ENCODE measurements around the gene TMEM183A. TPM values are rescaled to one million over a fixed set of nuclear protein-coding genes. Genes with fewer than 3 reads are reported as not detected.

The TMEM183A gene
- total and polyA plus RNA-seq, 2 experiments from 2014 or later: 55.1 to 128 TPM

DNA sequence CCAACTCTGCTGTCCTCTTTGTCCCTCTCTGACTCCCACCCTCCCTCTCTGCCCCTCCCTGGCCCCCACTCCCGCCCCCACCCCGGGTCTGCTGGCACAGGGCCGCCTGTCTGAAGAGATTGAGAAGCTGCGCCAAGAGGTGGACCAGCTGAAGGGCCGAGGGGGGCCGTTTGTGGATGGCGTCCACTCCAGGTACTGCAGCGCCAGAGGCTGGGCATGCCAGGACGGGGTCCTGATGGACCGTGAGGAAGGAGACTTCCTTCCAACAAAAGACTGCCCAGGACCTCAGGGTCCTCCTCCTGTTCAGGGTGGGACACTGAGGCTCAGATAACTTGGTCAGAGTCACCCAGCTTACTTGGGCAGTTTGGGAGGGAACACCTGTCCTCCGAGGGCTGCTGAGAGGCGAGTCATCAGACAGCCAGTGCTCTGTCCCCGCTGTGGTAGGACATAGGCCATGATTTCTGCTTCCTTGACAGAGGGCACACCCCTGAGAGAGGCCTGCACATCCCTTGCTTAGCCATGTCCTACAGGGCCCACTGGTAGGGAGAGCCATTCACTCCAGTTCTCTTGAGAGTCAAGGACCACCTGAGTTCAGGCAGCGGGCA lies 42.5 kb downstream of the TMEM183A start:
- Histone ChIP-seq H3K27ac (ENCODE audit: low read depth) (no peak overlapping the region), H3K4me2 (no peak overlapping the region), H3F3A (replicated peaks; ENCODE audit: low read depth) (peaks cover 9% of the 10 kb centered on the region; the same call in 1 of the 2 replicates), H3K9me2 (ENCODE audit: insufficient read depth) (no peaks in the 10 kb centered on the region), H3K4me3 (no peak overlapping the region), H4K20me1 (replicated peaks; ENCODE audit: insufficient read depth) (no peaks in the 10 kb centered on the region), H2AFZ (no peak overlapping the region), H3K4me1 (ENCODE audit: insufficient read depth) (peaks cover 36% of the 10 kb centered on the region), H3K36me3 (ENCODE audit: insufficient read depth) (no peaks in the 10 kb centered on the region), H3K27me3 (ENCODE audit: insufficient read depth) (no peaks in the 10 kb centered on the region), H3K79me2 (replicated peaks; ENCODE audit: insufficient read depth) (no peaks in the 10 kb centered on the region)
- TF ChIP-seq NANOG (IDR thresholded peaks at IDR 0.05; ENCODE audit: borderline replicate concordance): no peak
- TF ChIP-seq ZNF114 (CRISPR knock-in tag; IDR thresholded peaks at IDR 0.05): no peak
- TF ChIP-seq EZH2phosphoT487 (IDR thresholded peaks at IDR 0.05; ENCODE audit: unreplicated experiment): no peak
- TF ChIP-seq ZNF331 (CRISPR knock-in tag; IDR thresholded peaks at IDR 0.05; ENCODE audit: low read depth): no peak
- TF ChIP-seq ETS1 (IDR thresholded peaks at IDR 0.05): no peak
- TF ChIP-seq, protein P1, sequence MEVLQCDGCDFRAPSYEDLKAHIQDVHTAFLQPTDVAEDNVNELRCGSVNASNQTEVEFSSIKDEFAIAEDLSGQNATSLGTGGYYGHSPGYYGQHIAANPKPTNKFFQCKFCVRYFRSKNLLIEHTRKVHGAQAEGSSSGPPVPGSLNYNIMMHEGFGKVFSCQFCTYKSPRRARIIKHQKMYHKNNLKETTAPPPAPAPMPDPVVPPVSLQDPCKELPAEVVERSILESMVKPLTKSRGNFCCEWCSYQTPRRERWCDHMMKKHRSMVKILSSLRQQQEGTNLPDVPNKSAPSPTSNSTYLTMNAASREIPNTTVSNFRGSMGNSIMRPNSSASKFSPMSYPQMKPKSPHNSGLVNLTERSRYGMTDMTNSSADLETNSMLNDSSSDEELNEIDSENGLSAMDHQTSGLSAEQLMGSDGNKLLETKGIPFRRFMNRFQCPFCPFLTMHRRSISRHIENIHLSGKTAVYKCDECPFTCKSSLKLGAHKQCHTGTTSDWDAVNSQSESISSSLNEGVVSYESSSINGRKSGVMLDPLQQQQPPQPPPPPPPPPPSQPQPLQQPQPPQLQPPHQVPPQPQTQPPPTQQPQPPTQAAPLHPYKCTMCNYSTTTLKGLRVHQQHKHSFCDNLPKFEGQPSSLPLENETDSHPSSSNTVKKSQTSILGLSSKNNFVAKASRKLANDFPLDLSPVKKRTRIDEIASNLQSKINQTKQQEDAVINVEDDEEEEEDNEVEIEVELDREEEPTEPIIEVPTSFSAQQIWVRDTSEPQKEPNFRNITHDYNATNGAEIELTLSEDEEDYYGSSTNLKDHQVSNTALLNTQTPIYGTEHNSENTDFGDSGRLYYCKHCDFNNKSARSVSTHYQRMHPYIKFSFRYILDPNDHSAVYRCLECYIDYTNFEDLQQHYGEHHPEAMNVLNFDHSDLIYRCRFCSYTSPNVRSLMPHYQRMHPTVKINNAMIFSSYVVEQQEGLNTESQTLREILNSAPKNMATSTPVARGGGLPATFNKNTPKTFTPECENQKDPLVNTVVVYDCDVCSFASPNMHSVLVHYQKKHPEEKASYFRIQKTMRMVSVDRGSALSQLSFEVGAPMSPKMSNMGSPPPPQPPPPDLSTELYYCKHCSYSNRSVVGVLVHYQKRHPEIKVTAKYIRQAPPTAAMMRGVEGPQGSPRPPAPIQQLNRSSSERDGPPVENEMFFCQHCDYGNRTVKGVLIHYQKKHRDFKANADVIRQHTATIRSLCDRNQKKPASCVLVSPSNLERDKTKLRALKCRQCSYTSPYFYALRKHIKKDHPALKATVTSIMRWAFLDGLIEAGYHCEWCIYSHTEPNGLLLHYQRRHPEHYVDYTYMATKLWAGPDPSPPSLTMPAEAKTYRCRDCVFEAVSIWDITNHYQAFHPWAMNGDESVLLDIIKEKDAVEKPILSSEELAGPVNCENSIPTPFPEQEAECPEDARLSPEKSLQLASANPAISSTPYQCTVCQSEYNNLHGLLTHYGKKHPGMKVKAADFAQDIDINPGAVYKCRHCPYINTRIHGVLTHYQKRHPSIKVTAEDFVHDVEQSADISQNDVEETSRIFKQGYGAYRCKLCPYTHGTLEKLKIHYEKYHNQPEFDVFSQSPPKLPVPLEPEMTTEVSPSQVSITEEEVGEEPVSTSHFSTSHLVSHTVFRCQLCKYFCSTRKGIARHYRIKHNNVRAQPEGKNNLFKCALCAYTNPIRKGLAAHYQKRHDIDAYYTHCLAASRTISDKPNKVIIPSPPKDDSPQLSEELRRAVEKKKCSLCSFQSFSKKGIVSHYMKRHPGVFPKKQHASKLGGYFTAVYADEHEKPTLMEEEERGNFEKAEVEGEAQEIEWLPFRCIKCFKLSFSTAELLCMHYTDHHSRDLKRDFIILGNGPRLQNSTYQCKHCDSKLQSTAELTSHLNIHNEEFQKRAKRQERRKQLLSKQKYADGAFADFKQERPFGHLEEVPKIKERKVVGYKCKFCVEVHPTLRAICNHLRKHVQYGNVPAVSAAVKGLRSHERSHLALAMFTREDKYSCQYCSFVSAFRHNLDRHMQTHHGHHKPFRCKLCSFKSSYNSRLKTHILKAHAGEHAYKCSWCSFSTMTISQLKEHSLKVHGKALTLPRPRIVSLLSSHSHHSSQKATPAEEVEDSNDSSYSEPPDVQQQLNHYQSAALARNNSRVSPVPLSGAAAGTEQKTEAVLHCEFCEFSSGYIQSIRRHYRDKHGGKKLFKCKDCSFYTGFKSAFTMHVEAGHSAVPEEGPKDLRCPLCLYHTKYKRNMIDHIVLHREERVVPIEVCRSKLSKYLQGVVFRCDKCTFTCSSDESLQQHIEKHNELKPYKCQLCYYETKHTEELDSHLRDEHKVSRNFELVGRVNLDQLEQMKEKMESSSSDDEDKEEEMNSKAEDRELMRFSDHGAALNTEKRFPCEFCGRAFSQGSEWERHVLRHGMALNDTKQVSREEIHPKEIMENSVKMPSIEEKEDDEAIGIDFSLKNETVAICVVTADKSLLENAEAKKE (CRISPR knock-in tag; IDR thresholded peaks at IDR 0.05): no peak
- TF ChIP-seq STAT1 (IDR thresholded peaks at IDR 0.05; ENCODE audit: unreplicated experiment): no peak
- no peaks in the 10 kb centered on the region; the same call in 2 of the 3 replicates for H3K36me3 Mint-ChIP-seq (ENCODE audit: low read depth)
- peaks cover 11% of the 10 kb centered on the region for H3K27me3 Mint-ChIP-seq (ENCODE audit: insufficient read depth, low read depth, poor library complexity)
- DNase-seq (ENCODE audit: low spot score) (no peak), ATAC-seq (no peak)
- H3K27ac Mint-ChIP-seq: no peak overlapping the region
- H3K4me1 Mint-ChIP-seq: peaks cover 48% of the 10 kb centered on the region
- no peak overlapping the region for H3K4me3 Mint-ChIP-seq
- H3K9me3 Mint-ChIP-seq: no peaks in the 10 kb centered on the region; the same call in 2 of the 3 replicates
